GM18520 (cell line): Measurements from ENCODE around the gene C10orf105.

Experiments
- ATAC-seq: cut with Tn5 transposase; IDR thresholded peaks from one replicate; pipeline ENCODE4 v1.9.1; 2021; ENCODE audit not compliant: unreplicated experiment

Gene C10orf105

DNA sequence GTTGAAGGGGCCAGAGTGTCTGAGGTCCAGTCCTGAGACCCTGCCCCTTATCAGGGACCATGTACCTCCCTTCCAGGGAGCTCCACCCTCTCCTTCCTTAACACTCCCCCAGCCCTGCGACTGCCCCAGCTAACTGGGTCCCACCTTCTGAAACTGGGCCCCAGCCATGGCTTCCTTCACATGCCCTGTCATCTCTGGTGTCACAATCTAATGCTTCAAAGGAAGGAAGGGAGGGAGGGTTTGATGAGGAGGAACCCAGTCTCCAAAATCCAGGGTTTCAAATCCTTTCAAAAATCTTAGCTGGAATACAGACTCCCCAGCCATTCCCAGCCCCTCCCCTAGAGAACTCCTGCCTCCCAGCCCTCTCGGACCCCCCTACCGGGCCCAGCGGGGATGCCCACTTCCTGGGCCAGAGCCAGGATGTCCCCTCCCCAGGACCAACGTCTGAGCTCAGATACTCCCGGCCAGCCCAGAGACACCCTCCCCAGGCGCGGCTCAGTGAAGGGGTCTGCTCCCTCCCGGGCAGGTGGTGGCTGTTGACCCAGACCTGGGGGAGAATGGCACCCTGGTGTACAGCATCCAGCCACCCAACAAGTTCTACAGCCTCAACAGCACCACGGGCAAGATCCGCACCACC, 18.0 kb downstream of the C10orf105 start:
- ATAC-seq = no peak

DNA sequence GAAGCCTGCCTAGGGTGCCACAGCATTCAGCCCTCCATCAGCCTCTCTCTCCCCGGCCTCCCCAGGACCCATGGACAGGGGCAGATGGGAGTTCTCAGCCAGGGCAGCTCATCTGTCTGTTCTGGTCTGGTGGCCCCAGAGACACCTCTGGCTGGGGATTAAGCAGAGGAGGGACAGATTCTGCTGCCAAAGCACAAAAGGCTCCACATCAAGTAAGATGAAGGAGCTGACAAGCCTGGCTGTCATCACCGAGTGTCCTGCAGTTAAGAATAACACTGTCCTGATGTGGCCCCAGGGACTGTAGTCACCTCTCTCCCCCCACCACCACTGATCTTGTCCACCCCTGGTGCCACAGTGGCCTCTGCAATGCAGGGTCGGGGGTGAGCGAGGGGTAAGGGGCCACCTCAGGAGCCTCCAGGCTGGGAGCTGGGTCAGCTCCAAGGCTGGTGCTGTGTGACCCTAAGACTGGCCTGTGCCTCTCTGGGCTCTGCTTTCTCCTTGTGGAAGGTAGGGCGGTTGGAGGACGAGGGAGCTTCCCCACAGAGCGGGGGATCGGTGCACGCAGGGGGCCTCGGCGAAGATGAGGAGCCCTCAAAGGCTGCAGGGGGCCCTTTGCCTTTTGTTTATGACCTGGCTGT, 18.7 kb downstream of the C10orf105 start:
- ATAC-seq = no peak

DNA sequence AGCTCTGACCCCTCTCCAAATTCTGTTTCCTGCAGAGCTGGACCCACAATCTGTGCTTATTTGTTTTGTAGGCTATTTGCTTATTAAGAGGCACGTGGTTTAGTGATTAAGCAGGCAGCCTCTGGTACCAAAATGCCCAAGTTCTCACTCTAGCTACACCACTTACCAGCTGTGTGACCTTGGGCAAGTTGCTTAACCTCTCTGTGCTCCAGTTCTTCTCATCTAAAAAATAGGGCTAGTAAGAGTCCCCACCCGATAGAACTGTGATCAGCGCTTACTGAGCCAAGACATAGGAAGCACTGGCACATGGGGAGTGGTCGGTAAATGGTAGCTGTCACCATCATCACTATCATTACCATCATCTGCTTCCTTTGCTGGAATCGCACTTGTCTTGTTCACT, 20.8 kb downstream of the C10orf105 start:
- ATAC-seq = no peak

DNA sequence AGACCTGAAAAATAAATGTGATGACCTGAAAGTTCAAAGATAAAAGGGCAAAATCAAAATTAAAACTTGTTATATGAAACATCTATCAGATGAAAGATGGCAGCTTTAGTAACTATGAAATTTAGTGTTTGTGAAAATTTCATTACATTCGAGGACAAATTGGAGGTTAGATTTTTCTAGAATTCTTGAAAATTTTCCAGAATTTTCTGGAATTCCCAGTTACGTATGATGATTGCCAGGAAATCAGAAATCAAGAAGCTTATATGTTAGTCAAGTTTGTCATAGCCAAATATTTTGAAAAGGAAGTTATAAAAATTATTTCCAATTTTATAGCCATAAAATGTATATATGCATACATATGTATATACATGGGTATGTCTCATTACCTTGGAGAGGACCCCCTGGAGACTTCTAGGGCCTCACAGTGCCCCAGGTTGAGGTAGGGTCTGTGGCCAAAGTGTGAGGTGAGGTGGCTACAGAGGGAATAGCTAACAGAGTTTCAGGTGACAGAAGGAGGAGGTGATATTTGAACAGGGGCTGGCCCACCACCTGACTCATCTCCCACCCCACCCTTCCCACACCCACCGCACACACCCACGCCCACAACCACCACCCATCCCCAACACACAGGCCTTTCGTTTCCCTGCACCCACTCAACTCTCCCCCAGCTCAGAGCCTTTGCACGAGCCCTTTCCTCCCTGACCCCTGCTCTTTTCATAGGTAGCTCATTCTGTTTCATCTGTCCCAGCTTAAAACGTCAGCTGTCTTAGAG, 21.5 kb downstream of the C10orf105 start:
- no peak for ATAC-seq

DNA sequence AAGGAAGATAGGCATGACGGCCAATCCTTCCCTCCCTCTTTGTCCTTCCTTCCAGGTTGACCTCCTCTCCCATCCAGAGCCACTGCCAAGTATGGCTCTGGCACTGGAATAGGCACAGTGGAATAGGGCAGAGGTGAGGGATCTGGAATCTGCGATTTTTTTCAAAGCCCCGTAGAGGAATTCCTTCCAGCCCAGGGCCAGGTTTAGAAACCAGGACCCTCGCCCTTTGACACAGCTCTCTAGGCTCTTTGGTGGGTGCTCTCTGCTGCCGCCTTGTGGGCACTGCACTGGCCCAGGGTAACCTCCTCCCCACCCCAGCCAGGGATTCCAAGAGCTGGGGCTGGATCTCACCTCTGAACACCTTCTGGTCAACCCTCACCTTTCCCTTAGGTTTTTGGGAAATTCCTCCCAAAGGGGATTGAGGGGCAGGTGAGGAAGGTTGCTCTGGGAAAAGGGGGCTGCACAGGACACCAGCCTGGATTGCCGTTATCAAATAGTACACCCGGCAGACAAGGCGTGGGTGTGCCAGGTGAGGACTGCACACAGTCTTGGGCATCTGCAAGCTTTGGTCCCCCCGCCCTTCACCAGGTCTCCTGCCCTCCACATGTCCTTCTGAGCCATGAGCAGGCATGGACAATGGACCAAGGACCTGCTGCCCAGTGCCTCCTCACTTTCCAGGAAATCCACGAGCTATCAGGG, 22.8 kb downstream of the C10orf105 start:
- no peak for ATAC-seq

DNA sequence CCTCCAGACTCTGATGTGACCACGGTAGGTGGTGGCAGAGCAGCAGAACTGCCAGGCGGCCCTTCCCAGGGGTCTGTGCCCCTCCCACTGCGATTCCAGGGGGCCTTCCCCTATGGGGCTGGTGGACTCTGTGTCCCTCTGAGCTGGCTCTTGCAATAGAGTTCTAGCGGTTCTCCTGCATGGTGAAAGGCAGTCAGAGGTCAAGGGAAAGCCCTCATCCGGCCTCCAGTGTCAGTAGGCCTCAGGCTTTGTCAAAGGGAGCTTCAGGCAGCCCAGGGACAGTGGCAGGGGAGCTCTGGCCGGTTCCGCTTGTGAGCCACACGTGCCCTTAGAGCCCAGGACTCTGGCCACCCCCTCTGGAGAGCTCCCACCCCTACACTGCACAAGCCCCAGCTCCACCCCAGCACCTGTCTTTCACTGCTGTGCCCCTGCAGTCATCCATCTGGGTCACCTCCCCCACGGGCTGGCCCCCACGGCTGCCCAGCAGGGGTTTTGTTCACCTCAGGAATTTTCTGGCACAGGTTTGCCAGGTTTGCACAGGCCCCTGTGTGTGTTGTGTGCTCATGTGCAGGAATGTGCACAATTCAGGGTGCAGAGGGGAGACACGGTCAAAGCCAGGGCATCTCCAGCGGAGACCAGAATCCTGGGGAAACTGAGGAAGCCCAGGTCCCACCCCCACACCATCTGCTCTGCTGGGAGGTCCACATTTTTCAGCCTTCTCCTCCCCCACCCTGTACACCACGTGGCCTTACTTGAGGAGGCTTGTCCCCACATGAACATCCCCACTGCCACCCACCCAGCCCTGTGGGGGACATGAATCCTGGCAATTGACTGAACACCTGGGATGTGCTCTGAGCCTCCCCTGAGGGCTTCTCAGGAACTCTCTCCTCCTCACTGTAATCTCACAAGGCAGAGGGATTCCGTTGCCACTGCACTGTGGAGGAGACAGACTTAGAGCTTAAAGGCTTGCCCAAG, 23.8 kb downstream of the C10orf105 start:
- ATAC-seq = no peak

DNA sequence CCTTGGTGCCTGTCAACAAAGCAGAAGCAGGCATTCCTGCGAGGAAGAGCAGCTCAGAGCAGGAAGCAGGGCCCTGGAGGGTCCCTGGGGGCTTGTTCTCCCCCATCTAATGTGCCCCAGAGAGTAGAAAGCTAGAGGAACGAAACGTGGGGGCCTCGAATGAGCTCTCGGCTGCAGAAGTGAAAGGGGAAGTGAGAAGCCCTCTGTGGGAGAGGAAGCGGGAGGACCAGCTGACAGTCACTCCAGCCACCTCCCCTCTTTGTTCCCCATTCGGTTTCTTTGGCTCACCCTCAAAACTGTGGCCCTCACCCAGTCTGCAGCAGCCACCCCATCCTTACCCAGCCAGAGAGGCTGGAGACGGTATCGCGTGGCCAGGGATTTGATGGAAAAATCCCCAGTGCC, 25.0 kb downstream of the C10orf105 start:
- ATAC-seq = peak; percentile 66

DNA sequence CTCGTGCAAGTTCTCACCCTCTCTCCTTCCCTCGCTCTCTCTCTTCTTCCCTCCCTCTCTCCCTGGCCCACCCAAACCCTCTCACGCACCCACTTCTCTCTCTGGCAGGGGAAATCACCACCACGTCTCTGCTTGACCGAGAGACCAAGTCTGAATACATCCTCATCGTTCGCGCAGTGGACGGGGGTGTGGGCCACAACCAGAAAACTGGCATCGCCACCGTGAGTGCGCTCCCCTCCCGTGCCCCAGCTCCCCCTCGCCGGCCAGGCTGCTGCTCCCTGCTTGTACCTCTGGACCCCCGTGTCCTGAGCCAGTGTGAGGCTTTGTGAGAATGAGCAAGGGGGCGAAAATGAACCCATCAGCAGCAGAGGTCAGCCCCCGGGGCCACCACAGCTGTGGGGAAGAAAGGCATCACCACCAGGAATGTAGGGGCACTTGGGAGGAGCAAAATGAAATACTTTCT, 25.5 kb downstream of the C10orf105 start:
- ATAC-seq = no peak

DNA sequence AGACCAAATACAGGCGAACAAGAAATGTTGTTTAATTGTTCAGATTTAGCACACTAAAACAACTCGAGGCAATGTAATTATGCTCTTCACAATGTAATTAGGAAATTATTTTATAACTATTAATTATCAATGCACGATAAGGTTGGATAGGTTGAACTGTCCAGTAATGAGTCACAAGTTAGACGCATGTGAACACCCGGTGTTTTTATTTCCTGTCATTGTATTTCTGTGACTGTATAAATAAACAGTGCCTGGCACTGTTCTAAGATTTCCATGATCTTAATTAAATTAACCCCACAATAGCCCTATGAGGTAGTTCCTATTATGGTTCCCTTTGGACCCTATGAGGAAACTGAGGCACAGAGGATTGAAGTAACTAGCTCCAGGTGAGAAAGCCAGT, 26.2 kb downstream of the C10orf105 start:
- no peak for ATAC-seq

DNA sequence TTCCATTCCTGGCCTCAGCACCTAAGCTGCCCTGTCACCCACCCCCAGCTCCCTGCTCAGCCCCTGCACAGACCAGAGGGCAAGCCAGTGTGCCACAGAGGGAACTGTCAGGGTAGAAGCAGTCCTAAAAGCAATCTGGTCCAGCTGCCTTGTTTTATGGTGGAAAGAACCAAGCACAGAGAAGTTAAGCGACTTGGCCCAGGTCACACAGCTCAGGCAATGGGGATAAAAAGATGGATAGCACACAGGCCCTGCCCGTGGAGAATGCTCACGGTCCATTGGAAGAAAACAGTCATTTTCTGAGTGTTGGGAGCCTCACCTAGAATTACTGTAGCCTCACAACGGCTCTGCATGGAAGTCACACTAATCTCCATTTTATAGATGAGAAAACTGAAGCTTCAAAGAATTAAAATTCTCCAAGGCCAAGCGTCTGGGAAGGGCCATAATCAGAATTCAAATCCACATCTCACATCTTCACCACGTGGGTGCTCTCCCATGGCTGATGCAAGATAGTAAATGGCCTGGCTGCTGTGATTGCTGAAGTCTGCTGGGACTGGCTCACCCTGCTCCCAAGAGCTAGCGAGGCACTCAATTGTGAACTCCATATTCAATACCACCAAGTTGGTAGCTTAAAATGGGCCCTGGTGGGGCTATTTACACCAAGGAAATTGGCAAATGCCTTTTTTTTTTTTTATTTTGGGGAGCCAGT, 26.8 kb downstream of the C10orf105 start:
- ATAC-seq = no peak

DNA sequence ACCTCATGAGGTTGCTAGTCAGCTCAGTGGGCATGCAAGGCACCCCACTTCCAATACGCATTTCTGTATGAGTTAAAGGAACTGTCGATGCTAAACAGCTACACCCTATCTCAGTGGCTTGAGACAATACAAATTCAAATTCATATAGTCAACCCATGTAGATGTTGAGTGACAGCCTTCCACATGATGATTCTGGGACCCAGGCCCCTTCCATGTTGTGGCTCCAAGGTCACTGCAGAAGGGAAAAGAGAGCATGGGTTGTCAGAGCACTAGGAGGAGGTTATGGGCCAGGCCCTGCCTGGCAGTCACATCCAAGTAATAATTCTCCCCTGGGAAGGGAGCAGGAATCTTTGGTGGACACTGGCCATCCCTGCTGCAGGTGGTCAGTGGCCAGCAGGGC, 28.2 kb downstream of the C10orf105 start:
- ATAC-seq = no peak

DNA sequence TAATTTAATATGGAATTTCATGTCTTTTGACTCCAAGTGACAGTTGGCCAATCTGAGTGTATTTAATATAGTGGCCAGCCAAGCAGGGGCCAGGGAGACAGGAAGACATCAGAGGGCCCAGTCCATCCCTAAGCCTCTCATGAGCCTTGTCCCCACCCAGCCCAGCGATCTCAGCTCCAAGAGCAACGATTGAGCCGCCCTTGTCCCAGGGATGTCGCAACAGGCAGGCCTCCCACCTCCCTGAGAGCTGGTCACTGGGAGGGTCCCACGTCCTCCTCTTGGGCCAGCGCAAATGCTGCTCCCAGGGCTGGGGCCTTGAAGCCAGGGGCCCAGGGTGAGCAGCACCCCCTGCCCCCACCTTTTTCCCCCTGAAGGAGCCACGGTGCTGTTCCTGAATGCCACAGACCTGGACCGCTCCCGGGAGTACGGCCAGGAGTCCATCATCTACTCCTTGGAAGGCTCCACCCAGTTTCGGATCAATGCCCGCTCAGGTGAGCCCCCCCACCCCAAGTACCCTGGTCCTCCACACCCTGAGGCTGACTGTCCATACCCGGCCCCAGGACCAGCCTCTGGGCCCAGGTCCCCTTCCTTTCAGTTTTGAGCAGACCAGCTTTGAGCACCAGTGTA, 29.4 kb downstream of the C10orf105 start:
- no peak for ATAC-seq

DNA sequence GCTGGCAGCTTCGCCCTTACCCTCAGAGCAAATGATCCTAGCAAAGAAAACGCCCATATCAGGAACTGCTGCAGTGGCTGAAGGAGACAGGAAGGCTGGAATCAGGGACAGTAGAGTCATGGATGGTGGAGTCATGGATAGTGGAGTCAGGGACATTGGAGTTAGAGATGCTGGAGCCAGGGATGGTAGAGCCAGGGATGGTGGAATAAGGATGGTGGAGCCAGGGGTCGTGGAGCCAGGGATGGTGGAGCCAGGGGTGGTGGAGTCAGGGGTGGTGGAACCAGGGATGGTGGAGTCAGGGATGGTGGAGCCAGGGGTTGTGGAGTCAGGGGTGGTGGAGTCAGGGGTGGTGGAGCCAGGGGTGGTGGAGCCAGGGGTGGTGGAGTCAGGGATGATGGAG, 31.3 kb downstream of the C10orf105 start:
- ATAC-seq = no peak

DNA sequence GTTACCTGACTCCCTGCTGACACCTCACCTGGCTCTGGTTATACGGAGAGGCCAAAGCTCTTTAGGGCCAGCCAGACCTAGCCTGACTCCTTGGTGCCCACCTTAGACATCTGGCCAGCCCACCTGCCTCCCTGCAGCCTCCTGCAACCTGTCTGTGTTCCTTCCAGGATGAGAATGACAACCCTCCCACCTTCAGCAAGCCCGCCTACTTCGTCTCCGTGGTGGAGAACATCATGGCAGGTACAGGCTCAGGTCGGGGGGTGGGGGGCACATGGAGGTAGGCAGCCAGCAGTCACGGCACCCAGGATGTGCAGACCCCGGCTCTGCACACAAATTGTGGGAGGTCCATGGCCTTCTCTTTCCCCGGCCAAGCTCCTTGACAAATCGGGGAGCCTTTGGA, 32.1 kb downstream of the C10orf105 start:
- ATAC-seq = no peak

DNA sequence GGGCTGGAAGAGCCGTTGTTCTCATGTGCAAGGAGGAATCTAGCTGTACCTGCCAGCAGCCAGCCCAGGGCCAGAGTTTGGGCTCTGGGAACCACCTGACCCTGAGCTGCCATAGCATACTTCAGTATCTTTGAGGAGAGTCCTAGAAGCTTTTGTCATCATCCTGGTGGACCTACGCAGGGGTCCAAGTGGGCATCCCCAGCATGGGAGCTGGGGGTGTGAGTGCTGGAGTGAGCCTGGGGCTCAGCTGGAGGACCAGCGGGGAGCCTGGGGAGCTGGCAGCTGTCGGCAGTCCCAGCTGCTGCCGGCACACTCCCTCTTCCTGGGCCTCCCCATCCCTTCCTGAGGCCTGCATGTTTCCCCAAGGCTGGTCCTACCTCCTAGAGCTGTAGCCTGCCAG, 32.5 kb downstream of the C10orf105 start:
- no peak for ATAC-seq

DNA sequence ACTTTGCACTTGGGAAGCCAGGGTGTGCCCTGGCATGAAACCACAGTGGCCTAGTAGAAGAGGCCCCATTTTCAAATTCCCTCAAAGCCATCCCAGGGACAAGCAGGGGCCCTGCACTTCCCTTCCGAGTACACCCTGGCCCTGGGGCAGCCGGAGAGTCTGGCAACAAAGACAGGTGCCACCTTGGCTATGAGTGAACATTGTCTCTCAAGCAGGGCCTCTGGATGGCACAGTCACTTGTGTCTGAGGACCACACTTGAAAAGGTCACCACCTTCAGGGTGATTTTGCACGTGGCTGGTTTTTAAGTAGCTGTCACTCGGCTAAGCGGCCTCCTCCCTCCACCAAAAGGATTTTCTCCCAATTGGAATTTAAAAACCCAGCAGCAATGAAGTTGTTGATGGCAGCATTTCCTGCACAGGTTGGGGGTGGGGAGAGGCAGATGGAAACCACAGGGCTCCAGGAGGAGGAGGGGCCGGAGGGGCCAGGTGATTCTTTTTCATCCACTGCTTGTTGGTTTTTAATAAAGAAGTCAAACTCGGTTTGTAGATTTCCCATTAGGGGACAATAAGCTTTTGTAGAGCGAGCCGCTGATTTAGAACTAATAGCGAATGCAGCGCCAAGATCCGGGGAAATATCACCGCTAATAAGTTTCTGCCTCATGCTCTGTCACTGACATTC, 33.9 kb downstream of the C10orf105 start:
- ATAC-seq = no peak

DNA sequence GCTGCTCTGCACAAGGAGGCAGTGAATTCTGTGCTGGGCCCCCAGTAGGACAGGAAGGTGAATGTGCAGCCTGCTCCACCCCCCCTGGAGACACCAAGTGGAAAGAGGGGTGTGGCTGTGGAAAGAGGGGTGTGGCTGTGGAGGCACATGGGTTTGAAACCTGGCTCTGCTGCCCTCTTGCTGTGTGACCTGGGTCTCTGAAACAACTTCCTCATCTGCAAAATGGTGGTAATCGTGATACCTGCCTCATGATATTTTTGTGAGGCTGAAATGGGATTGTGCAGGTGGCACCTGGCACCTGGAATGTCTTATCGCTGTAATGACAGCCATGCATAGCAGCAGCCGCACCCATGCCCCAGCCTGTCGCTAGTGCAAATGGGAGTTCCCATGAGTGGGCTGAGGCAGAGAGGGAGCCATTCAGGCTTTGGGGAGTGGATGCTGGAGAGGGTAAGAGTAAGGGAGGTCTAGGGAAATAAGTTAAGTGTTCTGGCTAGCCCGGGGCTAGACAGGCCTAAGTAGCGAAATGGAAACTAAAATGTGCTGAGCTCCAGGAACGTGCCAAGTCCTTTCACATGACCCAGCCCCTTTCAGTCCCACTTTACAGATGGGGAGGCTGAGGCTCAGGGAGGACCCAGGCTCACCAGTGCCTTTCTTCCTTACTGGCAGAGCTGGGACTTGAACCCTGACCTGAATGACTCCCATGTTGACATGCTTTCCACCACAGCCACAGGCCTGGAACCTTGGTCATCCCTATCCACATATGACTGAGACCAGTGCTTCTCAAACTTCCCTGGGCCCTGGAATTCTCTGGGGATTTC, 35.0 kb downstream of the C10orf105 start:
- no peak for ATAC-seq

DNA sequence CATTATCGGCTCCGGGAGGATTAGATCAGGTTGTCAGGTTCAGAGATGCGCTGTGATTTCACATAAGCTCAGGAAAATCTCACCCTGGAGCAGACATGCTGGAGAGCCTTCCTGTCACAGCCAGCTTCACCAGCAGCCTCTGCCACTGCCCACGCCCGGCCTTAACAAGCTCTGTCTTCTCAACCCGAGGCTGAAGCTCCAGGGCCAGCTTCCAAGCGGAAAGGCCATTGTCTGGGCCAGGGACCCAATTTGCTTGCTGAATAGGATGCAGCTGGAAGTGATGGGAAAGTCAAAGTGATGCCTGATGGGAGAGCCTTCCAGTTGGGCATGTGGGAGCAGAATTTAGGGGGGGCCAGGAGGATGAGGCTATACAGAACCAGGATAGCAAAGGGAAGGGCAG, 36.3 kb downstream of the C10orf105 start:
- ATAC-seq = no peak
